Activated B cell treated with CpG ODN at 0.5 μM for 24 hours (primary cell): ENCODE measurements around the gene CST4. TPM values are rescaled to one million over a fixed set of nuclear protein-coding genes. Genes with fewer than 3 reads are reported as not detected.
"Not testable (repeated sequence)": the region's sequence is repeated elsewhere in the genome, so short reads cannot be mapped to it uniquely, and the experiment has no call there.

ENCODE experiments used
- ATAC-seq: fragments of 200-7000 bp; cut with Tn5 transposase; one replicate; pipeline ENCODE4 v1.10.0; 2021; ENCODE audit warnings: low read depth, mild to moderate bottlenecking, moderate library complexity
- CTCF ChIA-PET: fragments of 350-600 bp; sonication (Branson Sonifier 250); formaldehyde crosslinking; loops from one replicate; lab custom pipeline; 2021; ENCODE audit warnings: antibody characterized with exemption; lab: Charles Lee
- POLR2A ChIA-PET: fragments of 350-600 bp; sonication (Branson Sonifier 250); formaldehyde crosslinking; loops from one replicate; lab custom pipeline; 2021; ENCODE audit warnings: antibody characterized with exemption; lab: Charles Lee
- DNase-seq: peaks from one replicate; pipeline ENCODE4 v3.0.0; 2022
- H3K27ac Mint-ChIP-seq: one replicate; pipeline ENCODE4 v1.8.0; 2020; ENCODE audit warnings: mixed read lengths
- H3K27me3 Mint-ChIP-seq: one replicate; pipeline ENCODE4 v1.8.0; 2021; ENCODE audit warnings: mixed read lengths
- H3K36me3 Mint-ChIP-seq: one replicate; pipeline ENCODE4 v1.8.0; 2021; ENCODE audit warnings: low read depth, mixed read lengths
- H3K4me1 Mint-ChIP-seq: one replicate; pipeline ENCODE4 v1.8.0; 2021; ENCODE audit warnings: mixed read lengths
- H3K4me3 Mint-ChIP-seq: one replicate; pipeline ENCODE4 v1.8.0; 2020; ENCODE audit warnings: mild to moderate bottlenecking, mixed read lengths
- H3K9me3 Mint-ChIP-seq: one replicate; pipeline ENCODE4 v1.8.0; 2020; ENCODE audit warnings: mixed read lengths
- intact Hi-C: fragments of 100-400 bp; cut with micrococcal nuclease; formaldehyde crosslinking; loops from one replicate; pipeline ENCODE4 v1.15.1; 2024
- total RNA-seq: library from RNA; stranded (reverse); gene quantifications from 2 replicates; pipeline ENCODE4 v1.2.3, GENCODE V29; 2022
- TF ChIP-seq, protein P1 (sequence below): fragments of 200-600 bp; IDR thresholded peaks from one replicate; pipeline ENCODE4 v1.8.0; 2022; ENCODE audit warnings: antibody characterized with exemption, mild to moderate bottlenecking

Gene CST4, protein sequence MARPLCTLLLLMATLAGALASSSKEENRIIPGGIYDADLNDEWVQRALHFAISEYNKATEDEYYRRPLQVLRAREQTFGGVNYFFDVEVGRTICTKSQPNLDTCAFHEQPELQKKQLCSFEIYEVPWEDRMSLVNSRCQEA
- total RNA-seq = not detected in 2 replicates

DNA sequence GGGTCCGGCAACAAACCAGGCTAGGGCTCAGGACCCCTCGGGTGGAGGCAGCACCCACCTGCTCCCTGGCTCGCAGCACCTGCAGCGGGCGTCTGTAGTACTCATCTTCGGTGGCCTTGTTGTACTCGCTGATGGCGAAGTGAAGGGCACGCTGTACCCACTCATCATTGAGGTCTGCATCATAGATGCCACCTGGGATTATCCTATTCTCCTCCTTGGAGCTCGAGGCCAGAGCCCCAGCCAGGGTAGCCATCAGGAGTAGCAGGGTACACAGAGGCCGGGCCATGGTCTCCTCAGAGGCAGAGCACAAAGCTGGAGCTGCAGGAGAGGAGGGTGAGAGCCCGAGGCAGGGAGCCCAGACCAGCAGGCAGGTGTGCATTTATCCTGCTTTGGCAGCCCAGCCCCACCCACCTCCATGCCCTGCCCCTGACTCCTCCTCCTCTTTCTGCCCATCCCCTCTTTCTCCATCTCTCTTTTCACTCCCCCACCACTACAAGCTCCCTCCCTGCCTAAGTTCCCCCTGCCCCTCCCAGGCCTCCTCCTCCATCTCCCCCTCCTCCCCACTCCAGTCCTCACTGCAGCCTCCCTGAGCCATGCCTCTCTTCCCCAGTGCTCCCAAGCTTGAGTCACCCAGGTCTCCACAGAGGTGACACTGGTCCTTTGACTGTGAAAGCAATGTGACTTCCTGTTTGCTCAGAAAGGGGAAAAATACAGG, at the start of gene CST4:
TSS of gene CST4 (minus strand) at position 355 of the 715 bp plus-strand sequence. CDS start at position 286, 69 bp downstream.
- H3K36me3 Mint-ChIP-seq, CTCF ChIA-PET, H3K4me1 Mint-ChIP-seq, H3K4me3 Mint-ChIP-seq, intact Hi-C loops, POLR2A ChIA-PET, H3K27ac Mint-ChIP-seq, ATAC-seq, H3K9me3 Mint-ChIP-seq, DNase-seq, H3K27me3 Mint-ChIP-seq: not testable (repeated sequence)

DNA sequence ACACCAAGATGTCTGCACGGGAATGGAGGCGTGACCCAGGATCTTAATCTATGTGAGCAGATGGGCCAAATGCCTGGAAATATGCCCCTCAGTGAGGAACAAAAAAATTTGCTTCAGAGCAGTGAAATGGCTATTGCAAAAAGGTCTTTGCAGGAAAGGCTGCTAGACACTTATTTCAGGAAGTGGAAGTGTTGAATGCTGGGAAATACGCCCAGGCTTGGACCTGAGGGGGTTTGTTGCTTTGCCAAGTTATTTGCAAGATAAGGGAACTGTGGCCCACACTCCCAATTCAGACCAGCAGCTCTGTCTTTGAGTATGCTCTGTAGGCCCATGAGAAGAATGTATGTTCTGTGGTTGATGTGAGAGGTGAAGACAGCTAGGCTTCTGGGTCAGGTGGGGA, 46.6 kb upstream of the CST4 start:
- H3K36me3 Mint-ChIP-seq, H3K27ac Mint-ChIP-seq, DNase-seq, H3K4me3 Mint-ChIP-seq, intact Hi-C loops, H3K4me1 Mint-ChIP-seq, POLR2A ChIA-PET, CTCF ChIA-PET, H3K27me3 Mint-ChIP-seq, ATAC-seq, H3K9me3 Mint-ChIP-seq: not testable (repeated sequence)

DNA sequence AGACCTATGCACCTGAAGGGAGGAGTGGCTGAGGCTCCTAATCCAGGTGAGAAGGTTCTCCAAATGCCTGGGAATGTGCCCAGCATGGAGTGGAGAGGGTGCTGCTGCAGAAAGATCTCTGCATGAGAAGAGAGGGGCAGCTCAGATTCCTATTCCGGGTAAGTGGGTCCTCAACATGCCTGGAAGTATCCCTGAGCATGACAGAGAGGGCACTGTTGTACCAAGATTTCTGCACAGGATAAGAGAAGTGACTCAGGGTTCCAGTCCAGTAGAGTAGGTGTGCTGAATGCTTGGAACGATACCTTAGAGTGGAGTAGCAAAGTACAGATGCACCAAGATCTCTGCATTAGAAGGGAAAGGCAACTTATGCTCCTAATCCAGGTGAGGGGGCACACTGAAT, 46.1 kb upstream of the CST4 start:
- ATAC-seq, H3K4me1 Mint-ChIP-seq, intact Hi-C loops, H3K9me3 Mint-ChIP-seq, H3K27me3 Mint-ChIP-seq, CTCF ChIA-PET, DNase-seq, H3K27ac Mint-ChIP-seq, H3K36me3 Mint-ChIP-seq, H3K4me3 Mint-ChIP-seq, POLR2A ChIA-PET: not testable (repeated sequence)

DNA sequence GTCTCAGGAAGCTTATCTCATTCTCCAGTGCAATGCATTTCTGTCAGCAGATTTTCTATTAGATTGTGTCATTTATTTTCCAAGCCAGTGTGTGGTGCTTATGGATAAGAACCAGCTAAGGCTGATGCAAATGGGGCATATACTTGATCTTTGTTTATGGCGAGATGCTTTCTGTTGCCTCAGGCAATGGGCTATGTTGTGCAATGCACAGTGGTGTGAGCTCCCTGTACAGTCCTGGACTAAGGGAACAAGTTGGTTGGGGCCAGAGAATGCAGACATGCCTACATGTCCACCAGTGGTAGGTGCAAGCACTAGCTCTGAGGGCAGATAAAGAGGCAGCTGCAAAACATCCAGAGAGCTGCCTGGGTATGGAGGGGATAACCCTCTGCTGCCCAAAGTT, 45.6 kb upstream of the CST4 start:
- CTCF ChIA-PET, H3K27ac Mint-ChIP-seq, H3K36me3 Mint-ChIP-seq, intact Hi-C loops, H3K9me3 Mint-ChIP-seq, DNase-seq, POLR2A ChIA-PET, ATAC-seq, H3K27me3 Mint-ChIP-seq, H3K4me1 Mint-ChIP-seq, H3K4me3 Mint-ChIP-seq: not testable (repeated sequence)

DNA sequence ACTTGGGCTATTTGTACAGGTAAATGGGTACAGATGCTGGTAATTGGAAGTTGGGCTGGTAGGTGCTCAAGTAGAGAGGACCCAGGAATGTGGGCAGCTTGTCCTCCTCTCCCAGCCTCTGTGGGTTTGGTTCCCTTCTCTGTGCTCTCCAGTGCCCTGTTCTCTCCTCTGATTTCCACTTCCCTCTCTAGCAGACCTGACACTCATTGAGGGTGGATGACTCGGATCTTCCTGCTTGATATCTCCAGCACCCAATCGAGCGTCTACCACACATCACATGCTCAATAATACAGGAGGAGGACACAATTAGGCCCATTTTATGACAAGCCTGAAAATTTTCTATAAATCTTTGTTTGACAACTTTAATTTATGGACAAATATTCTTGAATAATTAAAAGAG, 38.2 kb upstream of the CST4 start:
- TF ChIP-seq, protein P1, sequence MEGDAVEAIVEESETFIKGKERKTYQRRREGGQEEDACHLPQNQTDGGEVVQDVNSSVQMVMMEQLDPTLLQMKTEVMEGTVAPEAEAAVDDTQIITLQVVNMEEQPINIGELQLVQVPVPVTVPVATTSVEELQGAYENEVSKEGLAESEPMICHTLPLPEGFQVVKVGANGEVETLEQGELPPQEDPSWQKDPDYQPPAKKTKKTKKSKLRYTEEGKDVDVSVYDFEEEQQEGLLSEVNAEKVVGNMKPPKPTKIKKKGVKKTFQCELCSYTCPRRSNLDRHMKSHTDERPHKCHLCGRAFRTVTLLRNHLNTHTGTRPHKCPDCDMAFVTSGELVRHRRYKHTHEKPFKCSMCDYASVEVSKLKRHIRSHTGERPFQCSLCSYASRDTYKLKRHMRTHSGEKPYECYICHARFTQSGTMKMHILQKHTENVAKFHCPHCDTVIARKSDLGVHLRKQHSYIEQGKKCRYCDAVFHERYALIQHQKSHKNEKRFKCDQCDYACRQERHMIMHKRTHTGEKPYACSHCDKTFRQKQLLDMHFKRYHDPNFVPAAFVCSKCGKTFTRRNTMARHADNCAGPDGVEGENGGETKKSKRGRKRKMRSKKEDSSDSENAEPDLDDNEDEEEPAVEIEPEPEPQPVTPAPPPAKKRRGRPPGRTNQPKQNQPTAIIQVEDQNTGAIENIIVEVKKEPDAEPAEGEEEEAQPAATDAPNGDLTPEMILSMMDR = no peak
- no peaks in the 10 kb centered on the region for H3K36me3 Mint-ChIP-seq
- ATAC-seq (no peak), DNase-seq (no peak)
- H3K9me3 Mint-ChIP-seq = no peaks in the 10 kb centered on the region
- POLR2A ChIA-PET = no interaction called here
- no peaks in the 10 kb centered on the region for H3K27me3 Mint-ChIP-seq
- H3K4me3 Mint-ChIP-seq = no peak overlapping the region
- no peaks in the 10 kb centered on the region for H3K4me1 Mint-ChIP-seq
- intact Hi-C loops = no loop called here
- CTCF ChIA-PET = no interaction called here
- H3K27ac Mint-ChIP-seq = no peak overlapping the region

DNA sequence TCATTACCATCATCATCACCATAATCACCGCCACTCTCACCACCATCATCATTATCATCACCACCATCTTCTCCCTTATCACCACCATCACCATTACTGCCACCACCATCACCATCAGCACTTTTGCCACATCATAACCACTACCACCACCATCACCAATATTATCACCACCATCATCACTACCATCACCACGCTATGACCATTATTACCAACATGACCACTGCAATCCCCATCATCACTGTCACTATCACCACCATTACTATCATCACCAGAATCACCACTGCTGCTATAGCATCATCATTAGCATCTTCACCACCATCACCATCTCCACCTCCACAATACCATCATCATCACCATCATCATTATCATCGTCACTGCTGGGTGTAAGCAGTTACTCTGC, 36.3 kb upstream of the CST4 start:
- ChIA-PET CTCF (no interaction called here), POLR2A (no interaction called here)
- Mint-ChIP-seq H3K9me3 (no peaks in the 10 kb centered on the region), H3K36me3 (no peaks in the 10 kb centered on the region), H3K27me3 (no peaks in the 10 kb centered on the region), H3K4me3 (no peak overlapping the region), H3K27ac (no peak overlapping the region), H3K4me1 (no peaks in the 10 kb centered on the region)
- ATAC-seq = no peak
- TF ChIP-seq, protein P1 = no peak
- intact Hi-C loops = no loop called here
- DNase-seq = no peak

DNA sequence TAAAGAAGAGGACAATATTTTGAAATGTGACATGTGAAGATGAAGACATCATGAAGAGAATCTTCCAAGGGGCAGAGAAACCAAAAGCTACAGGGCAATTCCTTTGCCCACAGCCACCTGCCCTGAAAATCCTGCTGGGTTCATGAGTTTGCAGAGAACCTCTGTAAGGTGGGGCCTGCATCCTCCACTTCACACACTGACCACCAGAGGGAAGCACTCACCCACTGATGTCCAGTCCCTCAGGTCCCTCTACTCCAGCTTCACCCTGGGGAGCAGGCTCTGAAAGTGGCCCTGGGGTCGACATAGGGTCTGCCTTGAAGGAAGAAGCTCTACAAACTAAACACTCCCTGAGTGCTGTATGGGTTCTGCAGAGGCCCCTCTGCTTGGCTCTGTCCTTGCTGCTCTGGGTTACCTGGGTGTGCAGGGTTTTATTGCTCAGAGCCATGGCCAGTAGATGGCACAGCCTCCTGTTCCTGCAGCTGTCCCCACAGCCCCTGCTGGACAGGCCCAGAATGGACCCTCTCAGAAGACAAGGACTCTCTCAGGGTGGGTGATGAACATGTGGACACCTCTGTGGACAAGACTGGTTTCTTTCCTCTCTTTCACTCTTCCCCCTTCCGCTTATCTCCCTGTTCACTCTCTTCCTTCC, 34.9 kb upstream of the CST4 start:
- H3K27ac Mint-ChIP-seq, DNase-seq, H3K4me3 Mint-ChIP-seq, H3K4me1 Mint-ChIP-seq, H3K27me3 Mint-ChIP-seq, H3K36me3 Mint-ChIP-seq, POLR2A ChIA-PET, intact Hi-C loops, ATAC-seq, H3K9me3 Mint-ChIP-seq: not testable (repeated sequence)
- CTCF ChIA-PET = interaction anchor here (1.3 kb wide), 1 partner anchor 76 kb away, joined by 3 read pairs; no protein-coding TSS in a partner anchor

DNA sequence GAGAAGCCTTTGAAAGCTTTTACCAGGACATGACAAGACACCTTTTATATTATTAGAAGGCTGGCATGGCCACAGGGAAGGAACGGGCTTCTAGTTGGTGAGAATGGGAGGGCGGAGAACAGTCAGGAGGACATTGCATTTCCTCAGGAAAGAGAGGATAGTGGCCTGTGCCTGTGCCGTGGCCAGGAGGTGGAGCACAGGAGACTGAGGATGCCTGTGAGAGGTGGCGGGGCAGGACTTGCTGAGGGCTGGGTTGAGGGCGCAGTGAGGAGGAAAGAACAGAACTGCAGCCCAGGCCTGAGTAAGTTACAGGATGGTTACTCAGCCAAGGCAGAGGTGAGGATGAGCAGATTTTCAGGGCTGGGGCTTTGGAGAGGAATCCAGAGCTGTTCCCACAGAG, 34.0 kb upstream of the CST4 start:
- H3K27ac Mint-ChIP-seq, H3K4me1 Mint-ChIP-seq, H3K4me3 Mint-ChIP-seq, DNase-seq, intact Hi-C loops, ATAC-seq, H3K9me3 Mint-ChIP-seq, H3K27me3 Mint-ChIP-seq, CTCF ChIA-PET, H3K36me3 Mint-ChIP-seq, POLR2A ChIA-PET: not testable (repeated sequence)
